ENCODE measurements around the gene STRN3.

DNA sequence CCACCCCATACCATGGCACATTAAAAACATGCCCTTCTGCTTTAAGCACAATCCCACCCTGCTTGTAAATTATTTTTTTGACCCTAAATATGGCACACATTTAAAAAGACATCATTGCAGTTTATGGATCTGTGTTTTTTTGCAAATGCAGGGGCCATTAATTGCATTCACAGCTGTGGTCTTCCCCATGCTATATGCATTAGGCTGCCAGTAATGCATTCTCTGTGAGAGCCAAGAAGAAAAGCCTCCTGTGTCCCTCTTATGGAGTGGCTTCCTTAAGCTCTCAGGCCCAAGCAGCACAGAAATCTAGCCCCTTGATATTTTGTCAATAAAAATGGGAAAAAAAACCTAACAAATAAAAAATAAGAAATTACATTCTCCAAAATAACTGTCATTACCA lies 172.2 kb downstream of the STRN3 start:
- TF ChIP-seq, protein P1, sequence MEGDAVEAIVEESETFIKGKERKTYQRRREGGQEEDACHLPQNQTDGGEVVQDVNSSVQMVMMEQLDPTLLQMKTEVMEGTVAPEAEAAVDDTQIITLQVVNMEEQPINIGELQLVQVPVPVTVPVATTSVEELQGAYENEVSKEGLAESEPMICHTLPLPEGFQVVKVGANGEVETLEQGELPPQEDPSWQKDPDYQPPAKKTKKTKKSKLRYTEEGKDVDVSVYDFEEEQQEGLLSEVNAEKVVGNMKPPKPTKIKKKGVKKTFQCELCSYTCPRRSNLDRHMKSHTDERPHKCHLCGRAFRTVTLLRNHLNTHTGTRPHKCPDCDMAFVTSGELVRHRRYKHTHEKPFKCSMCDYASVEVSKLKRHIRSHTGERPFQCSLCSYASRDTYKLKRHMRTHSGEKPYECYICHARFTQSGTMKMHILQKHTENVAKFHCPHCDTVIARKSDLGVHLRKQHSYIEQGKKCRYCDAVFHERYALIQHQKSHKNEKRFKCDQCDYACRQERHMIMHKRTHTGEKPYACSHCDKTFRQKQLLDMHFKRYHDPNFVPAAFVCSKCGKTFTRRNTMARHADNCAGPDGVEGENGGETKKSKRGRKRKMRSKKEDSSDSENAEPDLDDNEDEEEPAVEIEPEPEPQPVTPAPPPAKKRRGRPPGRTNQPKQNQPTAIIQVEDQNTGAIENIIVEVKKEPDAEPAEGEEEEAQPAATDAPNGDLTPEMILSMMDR (IDR thresholded peaks at IDR 0.05), result no peak
- TF ChIP-seq POLR2A (IDR thresholded peaks at IDR 0.05), result no peak

Measured in esophagus squamous epithelium (tissue), 4 donors.